ENCODE data around the gene RUSF1.
A peak's percentile ranks its signal among the peaks of the same experiment; 100 is the strongest.

RUSF1 gene

GRCh38 chr16:31474173-31474714, 33.9 kb downstream of the RUSF1 start:
- H3K4me3 ChIP-seq (replicated peaks in 1 of 2; ENCODE audit: low read depth in 2 of 2, low read length in 2 of 2): no peak overlapping the region
- peak; percentile 62 to 87 for DNase-seq (ENCODE audit: low read depth in 2 of 2)
- no peak for TF ChIP-seq CTCF (IDR thresholded peaks at IDR 0.05; ENCODE audit: low read depth, low read length)

DNA sequence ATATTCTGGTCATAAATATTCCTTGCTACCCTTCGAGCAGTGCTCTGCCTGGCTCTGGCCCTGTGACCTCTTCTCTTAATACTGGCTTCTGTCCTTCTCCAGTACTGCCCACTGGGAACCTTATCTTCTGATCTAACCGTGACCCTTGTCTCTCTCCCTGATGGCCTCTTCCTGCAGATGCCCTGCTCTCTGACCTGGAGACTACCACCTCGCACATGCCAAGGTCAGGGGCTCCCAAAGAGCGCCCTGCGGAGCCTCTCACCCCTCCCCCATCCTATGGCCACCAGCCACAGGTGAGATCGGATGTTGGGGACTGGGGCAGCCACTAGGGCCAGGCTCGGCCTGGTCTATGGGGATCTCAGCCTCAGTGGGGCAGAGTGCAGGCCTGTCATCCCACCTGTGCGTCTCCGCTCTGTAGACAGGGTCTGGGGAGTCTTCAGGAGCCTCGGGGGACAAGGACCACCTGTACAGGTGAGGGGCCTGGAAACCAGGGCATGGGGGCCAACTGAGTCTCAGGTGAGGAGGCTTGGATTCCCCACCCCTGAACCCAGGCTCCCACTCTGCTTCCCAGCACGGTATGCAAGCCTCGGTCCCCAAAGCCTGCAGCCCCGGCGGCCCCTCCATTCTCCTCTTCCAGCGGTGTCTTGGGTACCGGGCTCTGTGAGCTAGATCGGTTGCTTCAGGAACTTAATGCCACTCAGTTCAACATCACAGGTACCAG, 34.8 kb downstream of the RUSF1 start:
- DNase-seq (ENCODE audit: low read depth in 2 of 2): no peak
- peak overlapping the region in 1 of 2 donors; percentile 87 for H3K4me3 ChIP-seq (replicated peaks in 1 of 2; ENCODE audit: low read depth in 2 of 2, low read length in 2 of 2)
- no peak for TF ChIP-seq CTCF (IDR thresholded peaks at IDR 0.05; ENCODE audit: low read depth, low read length)

DNA sequence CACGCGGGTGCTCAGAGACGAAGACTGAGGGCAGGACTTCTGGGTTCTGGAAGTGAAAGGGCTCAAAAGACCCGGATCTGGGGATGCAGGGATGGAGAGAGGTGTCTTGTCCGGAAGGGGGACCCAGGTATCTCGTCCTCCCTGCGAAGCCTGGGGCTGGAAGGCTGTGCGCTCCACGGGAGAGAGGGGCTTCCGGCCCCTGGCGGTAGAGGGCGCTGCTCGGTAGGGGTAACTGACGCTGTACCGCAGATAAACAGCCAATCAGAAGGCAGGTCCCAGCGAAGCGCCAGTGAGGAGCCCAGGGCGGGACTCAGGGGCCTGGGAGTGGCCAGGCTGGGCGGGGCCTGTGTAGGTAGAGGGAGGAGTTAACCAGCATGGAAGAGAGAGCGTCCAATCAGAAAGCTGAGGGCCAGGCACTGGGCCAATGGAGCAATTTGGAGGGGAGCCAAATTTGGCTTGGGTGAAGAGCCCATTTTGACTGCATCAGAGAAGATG, 35.4 kb downstream of the RUSF1 start:
- DNase-seq (ENCODE audit: low read depth in 2 of 2): peak; percentile 96 to 98
- peak; percentile 89 for TF ChIP-seq CTCF (IDR thresholded peaks at IDR 0.05; ENCODE audit: low read depth, low read length)
- H3K4me3 ChIP-seq (replicated peaks in 1 of 2; ENCODE audit: low read depth in 2 of 2, low read length in 2 of 2): peak overlapping the region; percentile 84 to 87

- TF ChIP-seq CTCF (IDR thresholded peaks at IDR 0.05; ENCODE audit: low read depth, low read length): no peak
- DNase-seq (ENCODE audit: low read depth in 2 of 2): peak; percentile 84 to 86
- H3K4me3 ChIP-seq (replicated peaks in 1 of 2; ENCODE audit: low read depth in 2 of 2, low read length in 2 of 2): peak within 1 kb of the TSS; percentile 84 to 87
These were observed 36.1 kb downstream of the RUSF1 start, which contains the start of gene TGFB1I1 for GRCh38 chr16:31471875-31472708. Gene TGFB1I1 (plus strand): TSS chr16:31472152. CDS start chr16:31472189, 37 bp downstream.

DNA sequence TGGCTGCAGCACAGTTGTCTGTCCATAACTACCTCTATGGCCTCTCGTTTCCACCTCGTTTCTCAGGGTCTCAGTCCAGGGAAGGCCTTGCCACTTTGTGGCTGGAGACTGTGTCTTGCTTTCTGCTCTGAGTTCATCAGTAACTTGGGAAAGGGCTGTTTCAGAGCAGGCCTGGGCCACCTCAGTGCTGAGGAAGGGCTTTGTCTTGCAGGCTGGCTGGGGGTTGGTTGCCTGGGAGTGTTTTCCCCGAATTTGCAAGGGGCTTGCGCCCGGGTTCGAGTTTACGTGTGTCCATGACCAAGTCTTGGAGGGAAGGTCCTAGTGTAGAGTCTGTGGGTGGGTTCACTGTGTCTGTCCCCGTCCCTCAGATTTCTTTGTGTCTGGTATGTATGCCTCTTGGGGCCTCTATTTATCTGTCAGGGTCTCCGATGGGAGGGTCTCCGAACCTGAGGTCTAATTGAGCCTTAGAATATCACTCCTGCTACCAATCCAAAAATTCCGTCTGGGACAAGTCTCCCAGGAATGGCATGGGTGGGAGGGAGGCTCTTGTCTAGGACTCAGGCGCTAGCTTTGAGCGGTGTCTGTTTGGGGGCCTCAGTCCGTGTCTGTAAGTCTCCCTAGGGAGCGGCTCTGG, 36.8 kb downstream of the RUSF1 start:
- no peak for TF ChIP-seq CTCF (IDR thresholded peaks at IDR 0.05; ENCODE audit: low read depth, low read length)
- peak overlapping the region; percentile 84 to 87 for H3K4me3 ChIP-seq (replicated peaks in 1 of 2; ENCODE audit: low read depth in 2 of 2, low read length in 2 of 2)
- peak in 1 of 2 donors; percentile 34 for DNase-seq (ENCODE audit: low read depth in 2 of 2)

DNA sequence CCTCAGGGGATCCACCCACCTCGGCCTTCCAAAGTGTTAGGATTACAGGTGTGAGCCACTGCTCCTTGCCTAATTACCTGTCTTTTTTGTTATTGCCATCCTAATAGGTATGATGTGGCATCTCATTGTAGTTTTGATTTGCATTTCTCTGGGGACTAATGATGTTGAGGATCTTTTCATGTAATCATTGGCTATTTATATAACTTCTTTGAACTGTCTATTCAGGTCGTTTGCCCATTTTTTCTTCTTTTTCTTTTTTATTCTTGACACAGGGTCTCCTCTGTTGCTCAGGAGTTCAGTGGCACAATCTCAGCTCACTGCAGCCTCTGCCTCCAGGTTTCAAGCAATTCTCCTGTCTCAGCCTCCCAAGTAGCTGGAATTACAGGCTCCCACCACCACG, 37.6 kb downstream of the RUSF1 start:
- no peak overlapping the region for H3K4me3 ChIP-seq (replicated peaks in 1 of 2; ENCODE audit: low read depth in 2 of 2, low read length in 2 of 2)
- DNase-seq (ENCODE audit: low read depth in 2 of 2): no peak
- no peak for TF ChIP-seq CTCF (IDR thresholded peaks at IDR 0.05; ENCODE audit: low read depth, low read length)

Data from cardiac fibroblast (primary cell).